A673 (cell line): Measurements from ENCODE around the gene ATOH8. TPM values are rescaled to one million over a fixed set of nuclear protein-coding genes. Genes with fewer than 3 reads are reported as not detected.

Source experiments
- BruUV-seq: library from RNA; stranded (reverse); fragments of 400-500 nt; replicated peaks from 2 replicates; lab custom pipeline; 2021; lab: Mats Ljungman, UMichigan
- CTCF ChIA-PET: fragments of 300-600 bp; sonication (Branson Sonifier 250); formaldehyde crosslinking; loops from one replicate; lab custom pipeline; 2022; ENCODE audit warnings: antibody characterized with exemption; lab: Charles Lee
- POLR2A ChIA-PET: fragments of 300-600 bp; sonication (Branson Sonifier 250); formaldehyde crosslinking; loops from one replicate; lab custom pipeline; 2022; ENCODE audit warnings: antibody characterized with exemption; ENCODE audit not compliant: low non-redundant PET; lab: Charles Lee
- DNase-seq: peaks from one replicate; pipeline ENCODE4 v3.0.0-alpha.2; 2015; ENCODE audit warnings: low spot score
- H3K27ac ChIP-seq: fragments of 200-600 bp; sonication (generic); 2 replicates; pipeline ENCODE4 v1.5.1; 2016; ENCODE audit warnings: mixed run types, low read depth, mild to moderate bottlenecking, mixed read lengths, antibody characterized with exemption, low read length; ENCODE audit not compliant: poor library complexity, severe bottlenecking
- H3K27me3 ChIP-seq: fragments of 200-600 bp; sonication (generic); replicated peaks from 2 replicates; pipeline ENCODE4 v1.6.1; 2017; ENCODE audit warnings: mixed run types, low read depth, mild to moderate bottlenecking, mixed read lengths, antibody characterized with exemption, low read length; ENCODE audit not compliant: insufficient read depth, poor library complexity
- H3K36me3 ChIP-seq: fragments of 200-600 bp; sonication (generic); 2 replicates; pipeline ENCODE4 v1.6.1; 2016; ENCODE audit warnings: mixed run types, mild to moderate bottlenecking, mixed read lengths, antibody characterized with exemption, low read length; ENCODE audit not compliant: insufficient read depth, poor library complexity, severe bottlenecking
- H3K4me1 ChIP-seq: fragments of 200-600 bp; sonication (generic); 2 replicates; pipeline ENCODE4 v1.6.1; 2017; ENCODE audit warnings: mixed run types, mild to moderate bottlenecking, mixed read lengths, antibody characterized with exemption, low read length; ENCODE audit not compliant: insufficient read depth, poor library complexity, severe bottlenecking
- H3K4me3 ChIP-seq: fragments of 200-600 bp; sonication (generic); 2 replicates; pipeline ENCODE4 v1.5.1; 2016; ENCODE audit warnings: low read depth, mixed run types, mild to moderate bottlenecking, mixed read lengths, low read length; ENCODE audit not compliant: poor library complexity, severe bottlenecking
- H3K9me3 ChIP-seq: fragments of 200-600 bp; sonication (generic); 2 replicates; pipeline ENCODE4 v1.6.1; 2016; ENCODE audit warnings: mixed run types, low read depth, mild to moderate bottlenecking, mixed read lengths, antibody characterized with exemption, low read length; ENCODE audit not compliant: poor library complexity, severe bottlenecking
- CTCF ChIP-seq: fragments of 300-800, 200-600 bp; sonication (generic); conservative IDR thresholded peaks from 2 replicates; pipeline ENCODE4 v1.5.1; 2017; ENCODE audit warnings: low read depth, mild to moderate bottlenecking, antibody characterized with exemption, low read length, moderate library complexity, mixed read lengths
- EZH2 ChIP-seq: fragments of 200-600 bp; sonication (generic); IDR thresholded peaks from 2 replicates; pipeline ENCODE4 v1.6.1; 2017; ENCODE audit warnings: borderline replicate concordance, low read depth, mild to moderate bottlenecking, mixed read lengths, antibody characterized with exemption, low read length; ENCODE audit not compliant: poor library complexity, severe bottlenecking
- intact Hi-C: fragments of 100-400 bp; cut with micrococcal nuclease; formaldehyde crosslinking; loops from one replicate; pipeline ENCODE4 v1.10.0; 2022; ENCODE audit not compliant: unreplicated experiment
- total RNA-seq: library from RNA; stranded (reverse); gene quantifications from 2 replicates; pipeline ENCODE4 v1.2.3, GENCODE V29; 2021

Gene ATOH8
- total RNA-seq, 1 experiment from 2014 or later = 4.6 TPM

GRCh38 chr2:85761512-85761944 is 7.7 kb downstream of the ATOH8 start:
- TF ChIP-seq EZH2 (no peak), CTCF (no peak)
- Histone ChIP-seq H3K9me3 (no peaks in the 10 kb centered on the region), H3K4me1 (peaks cover 25% of the 10 kb centered on the region), H3K27me3 (no peaks in the 10 kb centered on the region), H3K4me3 (no peak overlapping the region), H3K27ac (no peak overlapping the region), H3K36me3 (no peaks in the 10 kb centered on the region)
- intact Hi-C loops = no loop called here
- ChIA-PET CTCF (no interaction called here), POLR2A (no interaction called here)
- DNase-seq = no peak
- no TSS peak for BruUV-seq

- BruUV-seq = no TSS peak
- Histone ChIP-seq H3K4me3 (no peak overlapping the region), H3K9me3 (no peaks in the 10 kb centered on the region), H3K27me3 (no peaks in the 10 kb centered on the region), H3K27ac (no peak overlapping the region), H3K36me3 (no peaks in the 10 kb centered on the region), H3K4me1 (peaks cover 28% of the 10 kb centered on the region)
- ChIA-PET POLR2A (no interaction called here), CTCF (no interaction called here)
- intact Hi-C loops = no loop called here
- DNase-seq = no peak
- TF ChIP-seq CTCF = no peak
- no peak for TF ChIP-seq EZH2
Measured at GRCh38 chr2:85761946-85762345, 8.2 kb downstream of the ATOH8 start.

- Histone ChIP-seq H3K4me3 (no peak overlapping the region), H3K9me3 (no peaks in the 10 kb centered on the region), H3K27me3 (no peaks in the 10 kb centered on the region), H3K36me3 (no peaks in the 10 kb centered on the region), H3K4me1 (peaks cover 36% of the 10 kb centered on the region), H3K27ac (no peak overlapping the region)
- DNase-seq = no peak
- ChIA-PET CTCF (no interaction called here), POLR2A (no interaction called here)
- no TSS peak for BruUV-seq
- no peak for TF ChIP-seq CTCF
- no peak for TF ChIP-seq EZH2
- intact Hi-C loops = no loop called here
Measured at GRCh38 chr2:85763132-85763531, 9.3 kb downstream of the ATOH8 start.
